ENCODE measurements around the gene RSPO4. TPM values are rescaled to one million over a fixed set of nuclear protein-coding genes. Genes with fewer than 3 reads are reported as not detected.

RSPO4 gene
- total RNA-seq, 2 donors from 2014 or later = 3.8 to 7.6 TPM

GRCh38 chr20:909641-910040 lies 92.5 kb downstream of the RSPO4 start:
- Mint-ChIP-seq H3K27me3 (ENCODE audit: insufficient read depth) (peaks cover 6% of the 10 kb centered on the region), H3K27ac (no peak overlapping the region), H3K4me1 (peaks cover 2% of the 10 kb centered on the region), H3K36me3 (ENCODE audit: low read depth) (no peaks in the 10 kb centered on the region), H3K9me3 (no peaks in the 10 kb centered on the region), H3K4me3 (no peak overlapping the region)
- Histone ChIP-seq H3K9ac (ENCODE audit: extremely low read depth, low read length, poor library complexity, severe bottlenecking) (no peak overlapping the region), H3K27ac (ENCODE audit: low read depth, low read length) (no peak overlapping the region), H3K9me3 (ENCODE audit: control insufficient read depth, low read length) (no peaks in the 10 kb centered on the region), H3K27me3 (ENCODE audit: control insufficient read depth, insufficient read depth, low read length, poor library complexity, severe bottlenecking) (no peaks in the 10 kb centered on the region), H3K4me3 (ENCODE audit: low read length) (no peak overlapping the region), H3K4me1 (ENCODE audit: control insufficient read depth, insufficient read depth, low read length) (no peaks in the 10 kb centered on the region), H3K36me3 (ENCODE audit: control insufficient read depth, insufficient read depth, low read length) (no peaks in the 10 kb centered on the region)
- no peak for TF ChIP-seq CTCF (conservative IDR thresholded peaks at IDR 0.05)
- DNase-seq = no peak
- WGBS, 2 experiments (ENCODE audit: insufficient coverage in 1 of 2, insufficient read length in 1 of 2) = 93 to 94% methylated on average over 2 to 3 of the region's 3 CpGs

Other genes with a start within 250 kb of the RSPO4 start
- 1 to 10 TPM; 3.1 to 5.7 TPM for gene SLC52A3, start 233.8 kb downstream of the RSPO4 start, total RNA-seq
- 10 to 100 TPM; 12.1 to 16.9 TPM for gene FAM110A, start 168.6 kb downstream of the RSPO4 start, total RNA-seq
- under 1 TPM; 0.31 to 0.51 TPM for gene ANGPT4, start 86.0 kb downstream of the RSPO4 start, total RNA-seq
- 10 to 100 TPM; 72.5 to 84.7 TPM for gene PSMF1, start 116.3 kb upstream of the RSPO4 start, total RNA-seq
- gene TMEM74B, start 182.7 kb upstream of the RSPO4 start, total RNA-seq = 1 to 10 TPM; 3.1 to 4.3 TPM
- gene C20orf202, start 201.1 kb upstream of the RSPO4 start, total RNA-seq = not detected
- gene RAD21L1, start 223.7 kb upstream of the RSPO4 start, total RNA-seq = 1 to 10 TPM in 1 of 2 donors, not detected in 1; 1.4 TPM

All from endodermal cell (in vitro differentiated cells).